ENCODE results near the gene S100A14.
A peak's percentile ranks its signal among the peaks of the same experiment; 100 is the strongest.

DNA sequence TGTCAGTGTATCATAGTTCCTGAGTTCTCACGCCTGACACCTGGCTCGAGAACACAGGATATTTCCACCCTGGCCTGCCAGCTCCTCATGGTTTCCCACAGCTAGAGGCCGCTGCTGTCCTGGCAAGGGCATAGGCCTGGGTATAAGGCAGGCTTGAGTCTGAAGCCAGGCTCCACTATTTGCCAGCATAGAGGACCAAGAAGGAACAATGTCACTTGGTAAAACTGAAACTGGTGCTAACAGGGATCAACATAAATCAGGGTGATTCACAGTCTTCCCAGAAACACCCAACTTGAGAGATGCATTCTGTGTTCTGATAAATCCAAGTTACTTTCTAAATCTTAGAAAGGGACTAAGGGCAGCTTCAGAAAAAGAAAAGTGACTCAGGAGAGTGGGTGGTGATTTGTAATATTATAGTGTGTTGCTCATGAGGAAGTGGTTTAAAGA lies 43.5 kb downstream of the S100A14 start:
- TF ChIP-seq, protein P1, sequence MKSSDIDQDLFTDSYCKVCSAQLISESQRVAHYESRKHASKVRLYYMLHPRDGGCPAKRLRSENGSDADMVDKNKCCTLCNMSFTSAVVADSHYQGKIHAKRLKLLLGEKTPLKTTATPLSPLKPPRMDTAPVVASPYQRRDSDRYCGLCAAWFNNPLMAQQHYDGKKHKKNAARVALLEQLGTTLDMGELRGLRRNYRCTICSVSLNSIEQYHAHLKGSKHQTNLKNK (CRISPR knock-in tag; IDR thresholded peaks at IDR 0.05): no peak
- TF ChIP-seq, protein P2, sequence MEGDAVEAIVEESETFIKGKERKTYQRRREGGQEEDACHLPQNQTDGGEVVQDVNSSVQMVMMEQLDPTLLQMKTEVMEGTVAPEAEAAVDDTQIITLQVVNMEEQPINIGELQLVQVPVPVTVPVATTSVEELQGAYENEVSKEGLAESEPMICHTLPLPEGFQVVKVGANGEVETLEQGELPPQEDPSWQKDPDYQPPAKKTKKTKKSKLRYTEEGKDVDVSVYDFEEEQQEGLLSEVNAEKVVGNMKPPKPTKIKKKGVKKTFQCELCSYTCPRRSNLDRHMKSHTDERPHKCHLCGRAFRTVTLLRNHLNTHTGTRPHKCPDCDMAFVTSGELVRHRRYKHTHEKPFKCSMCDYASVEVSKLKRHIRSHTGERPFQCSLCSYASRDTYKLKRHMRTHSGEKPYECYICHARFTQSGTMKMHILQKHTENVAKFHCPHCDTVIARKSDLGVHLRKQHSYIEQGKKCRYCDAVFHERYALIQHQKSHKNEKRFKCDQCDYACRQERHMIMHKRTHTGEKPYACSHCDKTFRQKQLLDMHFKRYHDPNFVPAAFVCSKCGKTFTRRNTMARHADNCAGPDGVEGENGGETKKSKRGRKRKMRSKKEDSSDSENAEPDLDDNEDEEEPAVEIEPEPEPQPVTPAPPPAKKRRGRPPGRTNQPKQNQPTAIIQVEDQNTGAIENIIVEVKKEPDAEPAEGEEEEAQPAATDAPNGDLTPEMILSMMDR (IDR thresholded peaks at IDR 0.05): peak; percentile 30
- TF ChIP-seq SP1 (CRISPR knock-in tag; conservative IDR thresholded peaks at IDR 0.05) (no peak), ZNF423 (CRISPR knock-in tag; IDR thresholded peaks at IDR 0.05) (no peak), NR1H2 (CRISPR knock-in tag; IDR thresholded peaks at IDR 0.05) (no peak), ZNF532 (CRISPR knock-in tag; IDR thresholded peaks at IDR 0.05; ENCODE audit: borderline replicate concordance) (no peak), PRDM15 (CRISPR knock-in tag; IDR thresholded peaks at IDR 0.05) (no peak), CREB1 (CRISPR knock-in tag; IDR thresholded peaks at IDR 0.05) (no peak), ZBTB43 (CRISPR knock-in tag; IDR thresholded peaks at IDR 0.05) (no peak), TEAD4 (CRISPR knock-in tag; IDR thresholded peaks at IDR 0.05) (no peak), ETV6 (CRISPR knock-in tag; IDR thresholded peaks at IDR 0.05) (no peak), IRF2 (CRISPR knock-in tag; IDR thresholded peaks at IDR 0.05; ENCODE audit: borderline replicate concordance, low read depth) (no peak), ZSCAN18 (CRISPR knock-in tag; IDR thresholded peaks at IDR 0.05) (no peak), ZNF138 (CRISPR knock-in tag; conservative IDR thresholded peaks at IDR 0.05) (no peak)

Data from WTC11 (cell line).